DOHH2 (cell line): Measurements from ENCODE around the gene DUSP8.

Source experiments
- H3F3A ChIP-seq: fragments of 200-600 bp; sonication (generic), shearing (Covaris generic); 2 replicates; pipeline ENCODE4 v1.6.0; 2016; ENCODE audit warnings: antibody characterized with exemption, mild to moderate bottlenecking; ENCODE audit not compliant: control insufficient read depth, insufficient read depth
- H3K27ac ChIP-seq: fragments of 200-600 bp; sonication (generic); 2 replicates; pipeline ENCODE4 v1.5.1; 2014; ENCODE audit warnings: low read depth, mild to moderate bottlenecking, low read length, moderate library complexity
- H3K27me3 ChIP-seq: fragments of 200-600 bp; sonication (generic); 2 replicates; pipeline ENCODE4 v1.6.1; 2014; ENCODE audit warnings: mild to moderate bottlenecking, low read length, mixed read lengths; ENCODE audit not compliant: control insufficient read depth
- H3K36me3 ChIP-seq: fragments of 200-600 bp; sonication (generic); 2 replicates; pipeline ENCODE4 v1.6.1; 2014; ENCODE audit warnings: mild to moderate bottlenecking, low read length, moderate library complexity, mixed read lengths; ENCODE audit not compliant: control insufficient read depth
- H3K4me1 ChIP-seq: fragments of 200-600 bp; sonication (generic); 2 replicates; pipeline ENCODE4 v1.6.1; 2014; ENCODE audit warnings: mild to moderate bottlenecking, low read length, mixed read lengths; ENCODE audit not compliant: control insufficient read depth
- H3K4me2 ChIP-seq: fragments of 200-600 bp; sonication (generic); 2 replicates; pipeline ENCODE4 v1.6.0; 2014; ENCODE audit warnings: mild to moderate bottlenecking, low read length, moderate library complexity
- H3K4me3 ChIP-seq: fragments of 200-600 bp; sonication (generic); 2 replicates; pipeline ENCODE4 v1.5.1; 2014; ENCODE audit warnings: mild to moderate bottlenecking, low read length, mixed read lengths
- H3K79me2 ChIP-seq: fragments of 200-600 bp; sonication (generic); 2 replicates; pipeline ENCODE4 v1.6.1; 2014; ENCODE audit warnings: mild to moderate bottlenecking, low read length, mixed read lengths; ENCODE audit not compliant: control insufficient read depth
- H3K9me2 ChIP-seq: fragments of 200-600 bp; sonication (generic); replicated peaks from 2 replicates; pipeline ENCODE4 v1.6.1; 2014; ENCODE audit warnings: mild to moderate bottlenecking, low read length, mixed read lengths; ENCODE audit not compliant: control insufficient read depth
- H3K9me3 ChIP-seq: fragments of 200-600 bp; sonication (generic); 2 replicates; pipeline ENCODE4 v1.6.1; 2014; ENCODE audit warnings: antibody characterized with exemption, low read length, mixed read lengths; ENCODE audit not compliant: control insufficient read depth, insufficient read depth
- H4K20me1 ChIP-seq: fragments of 200-600 bp; sonication (generic); 2 replicates; pipeline ENCODE4 v1.6.0; 2014; ENCODE audit warnings: low read depth, mild to moderate bottlenecking, antibody characterized with exemption, low read length, moderate library complexity; ENCODE audit not compliant: control insufficient read depth, insufficient read depth
- CTCF ChIP-seq: fragments of 200-600 bp; sonication (generic); IDR thresholded peaks from one replicate; pipeline ENCODE4 v1.5.1; 2014; ENCODE audit warnings: antibody characterized with exemption, mild to moderate bottlenecking, low read depth, low read length; ENCODE audit not compliant: poor library complexity, severe bottlenecking
- EZH2phosphoT487 ChIP-seq: fragments of 200-600 bp; sonication (generic); IDR thresholded peaks from 2 replicates; pipeline ENCODE4 v1.6.1; 2017; ENCODE audit warnings: borderline replicate concordance, mild to moderate bottlenecking, antibody characterized with exemption, low read length, moderate library complexity, mixed read lengths

Gene DUSP8

GRCh38 chr11:1563149-1563638, 8.9 kb downstream of the DUSP8 start:
- no peaks in the 10 kb centered on the region for H4K20me1 ChIP-seq
- H3F3A ChIP-seq = no peaks in the 10 kb centered on the region
- no peaks in the 10 kb centered on the region for H3K9me2 ChIP-seq
- no peaks in the 10 kb centered on the region for H3K4me1 ChIP-seq
- H3K36me3 ChIP-seq = no peaks in the 10 kb centered on the region
- no peak overlapping the region for H3K27ac ChIP-seq
- H3K79me2 ChIP-seq = no peaks in the 10 kb centered on the region
- H3K27me3 ChIP-seq = no peaks in the 10 kb centered on the region
- H3K4me2 ChIP-seq = no peak overlapping the region
- no peak overlapping the region for H3K4me3 ChIP-seq
- TF ChIP-seq CTCF = no peak
- TF ChIP-seq EZH2phosphoT487 = no peak
- no peaks in the 10 kb centered on the region for H3K9me3 ChIP-seq

- Histone ChIP-seq H3F3A (no peaks in the 10 kb centered on the region), H3K27ac (no peak overlapping the region), H3K9me3 (no peaks in the 10 kb centered on the region), H3K79me2 (no peaks in the 10 kb centered on the region), H3K36me3 (no peaks in the 10 kb centered on the region), H3K4me1 (no peaks in the 10 kb centered on the region), H4K20me1 (no peaks in the 10 kb centered on the region), H3K4me2 (no peak overlapping the region), H3K4me3 (no peak overlapping the region), H3K9me2 (no peaks in the 10 kb centered on the region), H3K27me3 (no peaks in the 10 kb centered on the region)
- no peak for TF ChIP-seq EZH2phosphoT487
- no peak for TF ChIP-seq CTCF
These were observed 9.5 kb downstream of the DUSP8 start for GRCh38 chr11:1562469-1563148.

- H3K36me3 ChIP-seq = no peaks in the 10 kb centered on the region
- H3K9me2 ChIP-seq = no peaks in the 10 kb centered on the region
- TF ChIP-seq CTCF (no peak), EZH2phosphoT487 (no peak)
- H3K27me3 ChIP-seq = no peaks in the 10 kb centered on the region
- no peaks in the 10 kb centered on the region for H4K20me1 ChIP-seq
- no peaks in the 10 kb centered on the region for H3K79me2 ChIP-seq
- no peak overlapping the region for H3K27ac ChIP-seq
- H3K4me2 ChIP-seq = no peak overlapping the region
- no peaks in the 10 kb centered on the region for H3F3A ChIP-seq
- H3K9me3 ChIP-seq = no peaks in the 10 kb centered on the region
- no peak overlapping the region for H3K4me3 ChIP-seq
- H3K4me1 ChIP-seq = no peaks in the 10 kb centered on the region
These were observed 10.1 kb downstream of the DUSP8 start for GRCh38 chr11:1561955-1562354.
